MM.1S (cell line): ENCODE results near the gene FDPS.
"Not testable (repeated sequence)": the region's sequence is repeated elsewhere in the genome, so short reads cannot be mapped to it uniquely, and the experiment has no call there.

Experiments
- DNase-seq: peaks from one replicate; pipeline ENCODE4 v3.0.0-alpha.2; 2015
- H2AFZ ChIP-seq: fragments of 300-600 bp; sonication (generic); 2 replicates; pipeline ENCODE4 v1.6.0; 2016; ENCODE audit warnings: antibody characterized with exemption, low read length
- H3F3A ChIP-seq: fragments of 300-600 bp; sonication (generic); 2 replicates; pipeline ENCODE4 v1.6.1; 2016; ENCODE audit warnings: mild to moderate bottlenecking, antibody characterized with exemption, low read length, moderate library complexity, mixed read lengths; ENCODE audit not compliant: insufficient read depth
- H3K27ac ChIP-seq: fragments of 300-600 bp; sonication (generic); 2 replicates; pipeline ENCODE4 v1.5.1; 2016; ENCODE audit warnings: mild to moderate bottlenecking, low read length
- H3K27me3 ChIP-seq: fragments of 300-600 bp; sonication (generic); replicated peaks from 2 replicates; pipeline ENCODE4 v1.6.0; 2016; ENCODE audit warnings: low read length; ENCODE audit not compliant: insufficient read depth
- H3K36me3 ChIP-seq: fragments of 300-600 bp; sonication (generic); replicated peaks from 2 replicates; pipeline ENCODE4 v1.6.1; 2016; ENCODE audit warnings: mild to moderate bottlenecking, low read length, mixed read lengths; ENCODE audit not compliant: insufficient read depth
- H3K4me1 ChIP-seq: fragments of 300-600 bp; sonication (generic); 2 replicates; pipeline ENCODE4 v1.6.1; 2016; ENCODE audit warnings: low read length, mixed read lengths
- H3K4me2 ChIP-seq: fragments of 300-600 bp; sonication (generic); 2 replicates; pipeline ENCODE4 v1.6.0; 2016; ENCODE audit warnings: low read depth, low read length
- H3K4me3 ChIP-seq: fragments of 300-600 bp; sonication (generic); 2 replicates; pipeline ENCODE4 v1.5.1; 2016; ENCODE audit warnings: low read length, mixed read lengths
- H3K79me2 ChIP-seq: fragments of 300-600 bp; sonication (generic); 2 replicates; pipeline ENCODE4 v1.6.1; 2016; ENCODE audit warnings: mixed run types, low read length, mixed read lengths
- H3K9ac ChIP-seq: fragments of 300-600 bp; sonication (generic); 2 replicates; pipeline ENCODE4 v1.6.1; 2016; ENCODE audit warnings: low read length, mixed read lengths
- H3K9me2 ChIP-seq: fragments of 300-600 bp; sonication (generic); replicated peaks from 2 replicates; pipeline ENCODE4 v1.6.1; 2016; ENCODE audit warnings: mild to moderate bottlenecking, low read length, mixed read lengths; ENCODE audit not compliant: insufficient read depth
- H3K9me3 ChIP-seq: fragments of 300-600 bp; sonication (generic); replicated peaks from 2 replicates; pipeline ENCODE4 v1.6.1; 2016; ENCODE audit warnings: mild to moderate bottlenecking, low read length, mixed read lengths; ENCODE audit not compliant: insufficient read depth
- H4K20me1 ChIP-seq: fragments of 300-600 bp; sonication (generic); 2 replicates; pipeline ENCODE4 v1.6.1; 2016; ENCODE audit warnings: mild to moderate bottlenecking, low read length, moderate library complexity, mixed read lengths; ENCODE audit not compliant: insufficient read depth
- EZH2 ChIP-seq: fragments of 300-600 bp; sonication (generic); optimal IDR thresholded peaks from 2 replicates; pipeline ENCODE3; 2017; ENCODE audit warnings: low read depth, mild to moderate bottlenecking, antibody characterized with exemption, low read length, mixed read lengths
- EZH2phosphoT487 ChIP-seq: fragments of 300-600 bp; sonication (generic); IDR thresholded peaks from 2 replicates; pipeline ENCODE4 v1.6.1; 2018; ENCODE audit warnings: antibody characterized with exemption, low read length
- TF ChIP-seq, protein P1 (sequence below): fragments of 300-600 bp; sonication (generic); IDR thresholded peaks from 2 replicates; pipeline ENCODE4 v1.5.1; 2016; ENCODE audit warnings: antibody characterized with exemption, low read length, mixed read lengths

FDPS gene

DNA sequence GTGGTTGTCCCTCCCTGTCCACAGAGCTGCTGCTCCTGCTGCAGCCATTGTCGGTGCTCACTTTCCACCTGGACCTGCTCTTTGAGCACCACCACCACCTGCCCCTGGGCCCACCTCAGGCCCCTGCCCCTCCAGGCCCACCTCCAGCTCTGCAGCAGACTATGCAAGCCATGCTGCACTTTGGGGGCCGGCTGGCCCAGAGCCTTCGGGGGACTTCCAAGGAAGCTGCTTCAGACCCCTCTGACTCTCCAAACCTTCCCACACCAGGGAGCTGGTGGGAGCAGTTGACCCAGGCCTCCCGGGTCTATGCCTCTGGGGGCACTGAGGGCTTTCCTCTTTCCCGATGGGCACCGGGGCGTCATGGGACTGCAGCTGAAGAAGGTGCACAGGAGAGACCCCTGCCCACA is 18.0 kb downstream of the FDPS start:
- no peak overlapping the region for H3K4me2 ChIP-seq
- H2AFZ ChIP-seq, result no peak overlapping the region
- H3F3A ChIP-seq, result peaks cover 29% of the 10 kb centered on the region
- no peak for DNase-seq
- no peak overlapping the region for H3K4me3 ChIP-seq
- H3K9me2 ChIP-seq, result no peaks in the 10 kb centered on the region
- 0 out of 2 replicates have a peak, but pooled peaks cover 7% of the 10 kb centered on the region for H3K4me1 ChIP-seq
- no peaks in the 10 kb centered on the region for H3K36me3 ChIP-seq
- no peaks in the 10 kb centered on the region for H3K27me3 ChIP-seq
- no peaks in the 10 kb centered on the region for H3K79me2 ChIP-seq
- no peaks in the 10 kb centered on the region for H4K20me1 ChIP-seq
- no peaks in the 10 kb centered on the region for H3K9me3 ChIP-seq
- no peak overlapping the region for H3K27ac ChIP-seq
- H3K9ac ChIP-seq, result no peak overlapping the region
- TF ChIP-seq, protein P1, sequence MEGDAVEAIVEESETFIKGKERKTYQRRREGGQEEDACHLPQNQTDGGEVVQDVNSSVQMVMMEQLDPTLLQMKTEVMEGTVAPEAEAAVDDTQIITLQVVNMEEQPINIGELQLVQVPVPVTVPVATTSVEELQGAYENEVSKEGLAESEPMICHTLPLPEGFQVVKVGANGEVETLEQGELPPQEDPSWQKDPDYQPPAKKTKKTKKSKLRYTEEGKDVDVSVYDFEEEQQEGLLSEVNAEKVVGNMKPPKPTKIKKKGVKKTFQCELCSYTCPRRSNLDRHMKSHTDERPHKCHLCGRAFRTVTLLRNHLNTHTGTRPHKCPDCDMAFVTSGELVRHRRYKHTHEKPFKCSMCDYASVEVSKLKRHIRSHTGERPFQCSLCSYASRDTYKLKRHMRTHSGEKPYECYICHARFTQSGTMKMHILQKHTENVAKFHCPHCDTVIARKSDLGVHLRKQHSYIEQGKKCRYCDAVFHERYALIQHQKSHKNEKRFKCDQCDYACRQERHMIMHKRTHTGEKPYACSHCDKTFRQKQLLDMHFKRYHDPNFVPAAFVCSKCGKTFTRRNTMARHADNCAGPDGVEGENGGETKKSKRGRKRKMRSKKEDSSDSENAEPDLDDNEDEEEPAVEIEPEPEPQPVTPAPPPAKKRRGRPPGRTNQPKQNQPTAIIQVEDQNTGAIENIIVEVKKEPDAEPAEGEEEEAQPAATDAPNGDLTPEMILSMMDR, result no peak
- TF ChIP-seq EZH2 (no peak), EZH2phosphoT487 (no peak)

GRCh38 chr1:155327981-155328380 is 19.3 kb downstream of the FDPS start:
- H3K27ac ChIP-seq, result no peak overlapping the region

GRCh38 chr1:155328856-155329255 is 20.2 kb downstream of the FDPS start:
- not testable (repeated sequence) for H3K9me2 ChIP-seq, H3K79me2 ChIP-seq, H3K27ac ChIP-seq, H2AFZ ChIP-seq, H3K9ac ChIP-seq, H3K9me3 ChIP-seq, H3K4me3 ChIP-seq, H4K20me1 ChIP-seq, H3K4me2 ChIP-seq, H3K4me1 ChIP-seq, DNase-seq, H3K27me3 ChIP-seq, H3K36me3 ChIP-seq
- H3F3A ChIP-seq, result peaks cover 13% of the 10 kb centered on the region

More at GRCh38 chr1:155327981-155328380, 19.3 kb downstream of the FDPS start:
- Histone ChIP-seq H3K4me3 (no peak overlapping the region), H3K4me2 (no peak overlapping the region), H3F3A (peaks cover 22% of the 10 kb centered on the region), H3K27me3 (no peaks in the 10 kb centered on the region), H4K20me1 (no peaks in the 10 kb centered on the region), H3K36me3 (no peaks in the 10 kb centered on the region), H3K9me3 (no peaks in the 10 kb centered on the region), H3K9me2 (no peaks in the 10 kb centered on the region), H3K4me1 (0 out of 2 replicates have a peak, but pooled peaks cover 7% of the 10 kb centered on the region), H3K79me2 (no peaks in the 10 kb centered on the region), H3K9ac (no peak overlapping the region), H2AFZ (no peak overlapping the region)
- TF ChIP-seq EZH2, result no peak
- DNase-seq, result no peak

- no peaks in the 10 kb centered on the region for H3K9me2 ChIP-seq
- H3F3A ChIP-seq, result 0 out of 2 replicates have a peak, but pooled peaks cover 4% of the 10 kb centered on the region
- DNase-seq, result no peak
- H3K4me1 ChIP-seq, result 0 out of 2 replicates have a peak, but pooled peaks cover 3% of the 10 kb centered on the region
- H3K9me3 ChIP-seq, result no peaks in the 10 kb centered on the region
- H3K36me3 ChIP-seq, result no peaks in the 10 kb centered on the region
- H3K79me2 ChIP-seq, result no peaks in the 10 kb centered on the region
- TF ChIP-seq EZH2phosphoT487 (no peak), EZH2 (no peak)
- TF ChIP-seq, protein P1, result no peak
- H3K27ac ChIP-seq, result no peak overlapping the region
- no peaks in the 10 kb centered on the region for H3K27me3 ChIP-seq
- H2AFZ ChIP-seq, result no peak overlapping the region
- H3K9ac ChIP-seq, result no peak overlapping the region
- no peak overlapping the region for H3K4me2 ChIP-seq
- no peak overlapping the region for H3K4me3 ChIP-seq
- H4K20me1 ChIP-seq, result no peaks in the 10 kb centered on the region
Measured at GRCh38 chr1:155329980-155330598, 21.4 kb downstream of the FDPS start.
